ENCODE measurements around the gene UBXN1.

DNA sequence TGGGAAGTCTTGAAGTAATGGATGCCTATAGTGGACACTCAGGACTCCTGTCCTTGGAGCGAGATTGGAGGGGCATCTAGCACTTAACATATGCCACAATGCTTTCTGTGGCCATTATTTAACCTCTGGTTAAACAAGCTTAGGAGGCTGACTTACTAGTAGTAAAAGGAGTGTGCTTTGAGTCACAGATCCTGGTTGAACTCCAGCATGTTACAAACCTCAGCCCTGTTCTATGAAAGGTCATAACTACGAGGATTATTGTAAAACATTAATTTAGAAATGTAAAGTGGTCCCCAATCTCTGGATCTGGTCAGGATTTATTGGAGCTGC lies 5.7 kb downstream of the UBXN1 start:
- no peak for TF ChIP-seq POLR2AphosphoS5 (IDR thresholded peaks at IDR 0.05)
- TF ChIP-seq, protein P1, sequence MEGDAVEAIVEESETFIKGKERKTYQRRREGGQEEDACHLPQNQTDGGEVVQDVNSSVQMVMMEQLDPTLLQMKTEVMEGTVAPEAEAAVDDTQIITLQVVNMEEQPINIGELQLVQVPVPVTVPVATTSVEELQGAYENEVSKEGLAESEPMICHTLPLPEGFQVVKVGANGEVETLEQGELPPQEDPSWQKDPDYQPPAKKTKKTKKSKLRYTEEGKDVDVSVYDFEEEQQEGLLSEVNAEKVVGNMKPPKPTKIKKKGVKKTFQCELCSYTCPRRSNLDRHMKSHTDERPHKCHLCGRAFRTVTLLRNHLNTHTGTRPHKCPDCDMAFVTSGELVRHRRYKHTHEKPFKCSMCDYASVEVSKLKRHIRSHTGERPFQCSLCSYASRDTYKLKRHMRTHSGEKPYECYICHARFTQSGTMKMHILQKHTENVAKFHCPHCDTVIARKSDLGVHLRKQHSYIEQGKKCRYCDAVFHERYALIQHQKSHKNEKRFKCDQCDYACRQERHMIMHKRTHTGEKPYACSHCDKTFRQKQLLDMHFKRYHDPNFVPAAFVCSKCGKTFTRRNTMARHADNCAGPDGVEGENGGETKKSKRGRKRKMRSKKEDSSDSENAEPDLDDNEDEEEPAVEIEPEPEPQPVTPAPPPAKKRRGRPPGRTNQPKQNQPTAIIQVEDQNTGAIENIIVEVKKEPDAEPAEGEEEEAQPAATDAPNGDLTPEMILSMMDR (IDR thresholded peaks at IDR 0.05), result no peak
- no peak for TF ChIP-seq POLR2A (IDR thresholded peaks at IDR 0.05)

Measured in breast epithelium (tissue), 3 donors.